Stimulated activated CD4-positive, alpha-beta T cell treated with anti-CD3 and anti-CD28 coated beads, Interleukin-4, amount 100 ng/mL, for 4 hours (primary cell): ENCODE results near the gene METTL15.
"Not testable (repeated sequence)": the region's sequence is repeated elsewhere in the genome, so short reads cannot be mapped to it uniquely, and the experiment has no call there.

Experiments used
- DNase-seq, 2 experiments: peaks; one replicate each; pipeline ENCODE4 v3.0.0-alpha.2; 2020

METTL15 gene

DNA sequence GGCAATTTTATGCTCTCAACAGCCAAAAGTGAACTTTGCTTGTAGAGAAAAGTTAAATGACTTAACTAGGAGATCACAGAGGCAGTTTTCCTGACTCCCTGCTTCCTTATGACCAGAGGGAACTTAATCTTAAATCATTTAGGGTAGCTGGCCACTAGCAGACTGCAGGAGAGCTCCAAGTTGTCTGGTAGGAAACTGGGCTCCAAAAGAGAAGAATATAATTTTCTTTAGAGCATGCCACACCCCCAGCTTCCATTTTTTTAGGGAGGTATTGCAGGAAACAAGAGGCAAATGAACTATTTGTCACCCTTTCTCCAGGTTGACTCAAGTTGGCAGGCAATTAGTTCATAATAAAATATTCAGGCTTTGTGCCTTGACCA lies 2.6 kb downstream of the METTL15 start:
- DNase-seq: no peak

DNA sequence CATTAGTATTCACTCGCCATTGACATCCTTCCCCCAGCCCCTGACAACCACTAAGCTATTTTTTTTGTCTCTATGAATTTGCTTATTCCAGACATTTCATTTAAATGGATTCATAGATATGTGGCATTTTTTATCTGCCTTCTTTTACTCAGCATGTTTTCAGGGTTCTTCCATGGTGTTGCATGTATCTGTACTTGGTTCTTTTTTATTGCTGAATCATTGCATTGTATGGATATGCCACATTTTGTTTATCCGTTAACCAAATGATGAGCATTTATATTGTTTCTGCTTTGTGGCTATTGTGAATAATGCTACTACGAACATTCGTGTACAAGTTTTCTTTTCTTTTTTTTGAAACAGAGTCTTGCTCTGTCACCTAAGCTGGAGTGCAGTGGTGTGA lies 5.9 kb downstream of the METTL15 start:
- no peak for DNase-seq

DNA sequence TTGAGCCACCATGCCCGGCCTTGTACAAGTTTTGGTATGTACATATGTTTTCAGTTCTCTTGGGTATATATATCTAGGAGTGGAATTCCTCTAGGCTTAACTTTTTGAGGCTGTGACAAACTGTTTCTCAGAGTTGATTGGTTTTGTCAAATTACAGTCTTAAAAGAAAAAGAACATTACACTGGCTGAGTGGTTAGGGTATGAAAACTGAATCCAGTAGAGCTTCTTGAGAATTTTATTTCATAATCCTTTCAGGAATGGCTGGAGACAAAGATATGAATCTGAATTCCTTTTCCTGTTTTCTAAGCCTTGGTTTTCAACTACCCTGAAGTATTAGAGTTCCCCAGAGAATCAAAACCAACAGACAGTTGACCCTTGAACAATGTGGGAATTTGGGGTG lies 6.5 kb downstream of the METTL15 start:
- DNase-seq: no peak

DNA sequence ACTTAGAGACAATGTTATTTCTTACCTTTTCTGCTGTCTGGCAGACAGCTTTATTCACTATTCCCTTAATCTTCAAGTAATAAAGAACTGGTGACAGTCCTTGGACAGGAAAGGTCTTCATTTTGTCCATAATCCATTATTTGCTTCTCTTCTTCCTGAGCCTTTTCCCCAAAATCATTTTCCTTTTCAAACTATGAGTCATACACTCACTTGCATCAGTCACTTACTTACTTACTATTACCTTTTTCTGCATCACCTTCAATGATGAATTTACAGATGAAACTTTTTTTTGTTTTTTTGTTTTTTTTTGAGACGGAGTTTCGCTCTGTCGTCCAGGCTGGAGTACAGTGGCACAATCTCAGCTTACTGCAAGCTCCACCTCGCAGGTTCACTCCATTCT lies 9.5 kb downstream of the METTL15 start:
- no peak for DNase-seq

DNA sequence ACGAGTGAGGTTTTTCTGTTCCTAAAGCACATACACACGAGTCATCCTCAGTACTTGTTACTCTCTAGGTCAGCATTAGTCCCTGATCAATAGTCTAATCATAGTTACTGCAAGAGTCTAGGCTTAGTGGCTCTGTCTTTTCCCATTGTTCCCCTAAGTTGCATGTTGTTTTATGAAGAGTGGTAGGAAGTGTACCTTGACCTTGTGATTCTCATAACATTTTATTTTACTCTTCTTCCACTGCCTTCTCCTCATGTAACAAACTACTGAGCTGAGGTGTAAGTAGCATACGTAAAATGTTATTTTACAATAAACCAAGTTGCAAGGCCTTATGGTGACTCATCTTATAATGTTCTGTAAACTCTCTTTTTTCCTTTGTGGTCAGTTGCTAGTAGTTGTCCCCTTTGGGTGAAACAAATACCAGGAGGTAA lies 15.0 kb downstream of the METTL15 start:
- no peak for DNase-seq

DNA sequence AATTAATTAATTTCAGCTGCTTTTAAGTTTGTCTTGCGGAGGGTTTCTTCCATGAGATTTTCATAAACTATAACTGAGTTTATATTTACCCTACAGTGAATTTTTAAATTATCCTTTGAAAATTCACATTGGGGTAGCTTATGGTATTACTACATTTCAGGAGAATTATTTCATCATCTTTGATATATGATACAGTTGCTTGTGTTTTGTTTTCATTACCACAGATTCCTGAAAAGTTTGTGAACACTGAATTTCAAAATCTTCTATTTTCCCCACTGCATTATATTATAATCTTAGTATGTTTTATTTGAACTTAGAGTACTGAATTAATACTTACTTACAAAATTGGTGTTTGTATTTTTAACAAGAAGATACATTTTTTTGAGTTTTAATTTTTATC lies 24.4 kb downstream of the METTL15 start:
- DNase-seq: no peak

DNA sequence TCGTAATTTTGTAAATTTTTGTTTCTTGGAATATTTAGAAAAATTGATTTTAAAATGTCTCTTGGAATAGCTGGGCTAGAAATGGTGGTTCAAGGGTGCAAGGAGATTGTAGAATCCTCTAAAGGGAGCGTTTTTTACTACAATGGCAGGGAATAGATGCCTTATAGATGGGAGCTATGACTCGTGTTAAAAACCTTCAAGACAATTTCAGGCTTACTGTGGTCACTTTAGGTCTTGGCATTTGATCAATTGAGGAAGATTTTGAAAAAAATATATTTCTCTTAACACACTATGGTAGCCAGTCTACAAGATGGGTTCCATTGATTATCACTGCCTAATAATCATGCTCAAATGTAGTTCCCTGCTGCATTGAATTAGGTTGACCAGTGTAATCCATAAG lies 25.0 kb downstream of the METTL15 start:
- DNase-seq: no peak

DNA sequence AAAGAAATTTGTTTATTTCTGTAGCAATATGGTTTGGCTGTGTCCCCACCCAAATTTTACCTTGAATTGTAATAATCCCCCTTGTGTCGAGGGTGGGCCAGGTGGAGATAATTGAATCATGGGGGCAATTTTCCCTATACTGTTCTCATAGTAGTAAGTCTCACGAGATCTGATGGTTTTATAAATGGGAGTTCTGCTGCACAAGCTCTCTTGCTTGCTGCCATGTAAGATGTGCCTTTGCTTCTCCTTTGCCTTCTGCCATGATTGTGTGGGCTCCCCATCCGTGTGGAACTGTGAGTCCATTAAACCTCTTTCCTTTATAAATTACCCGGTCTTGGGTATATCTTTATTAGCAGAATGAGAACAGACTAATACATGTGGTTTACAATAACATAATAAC lies 28.0 kb downstream of the METTL15 start:
- DNase-seq: not testable (repeated sequence)

DNA sequence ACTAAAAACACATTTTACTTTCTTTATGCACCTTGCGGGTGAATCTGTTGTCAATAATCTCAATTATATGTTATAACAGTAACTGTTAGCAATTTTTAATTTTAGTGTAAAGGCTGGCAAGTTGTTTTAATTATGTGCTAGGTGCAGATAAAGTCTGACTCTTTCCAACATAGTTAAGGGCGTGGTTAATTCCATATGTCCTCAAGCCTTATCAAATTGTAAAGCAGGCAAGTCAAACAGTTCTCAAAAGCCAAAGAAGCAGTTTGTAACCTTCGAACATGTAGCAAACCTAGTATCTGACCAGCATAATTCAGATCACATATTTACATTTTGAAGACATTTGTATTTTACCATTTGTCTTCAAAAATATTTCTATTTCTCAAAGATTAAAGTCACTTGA lies 29.2 kb downstream of the METTL15 start:
- DNase-seq: no peak

DNA sequence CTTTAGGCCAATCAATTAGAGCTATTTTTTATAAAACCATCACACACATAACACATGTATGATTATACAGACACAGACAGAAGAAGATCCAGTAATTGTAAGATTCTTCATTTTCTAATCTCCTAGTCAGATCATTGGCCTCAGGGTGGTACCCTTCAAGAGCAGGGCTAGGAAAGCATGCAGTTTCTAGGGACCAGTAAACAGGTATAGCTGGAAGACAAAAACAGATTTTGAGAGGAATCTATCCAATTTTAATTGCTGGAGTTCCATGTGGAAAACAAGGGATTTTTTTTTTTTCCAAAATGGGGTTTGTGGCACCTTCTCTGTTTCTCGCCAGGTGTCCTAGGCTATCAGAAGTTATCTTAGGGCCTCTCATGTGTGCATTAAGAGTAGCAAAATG lies 29.6 kb downstream of the METTL15 start:
- DNase-seq: no peak

DNA sequence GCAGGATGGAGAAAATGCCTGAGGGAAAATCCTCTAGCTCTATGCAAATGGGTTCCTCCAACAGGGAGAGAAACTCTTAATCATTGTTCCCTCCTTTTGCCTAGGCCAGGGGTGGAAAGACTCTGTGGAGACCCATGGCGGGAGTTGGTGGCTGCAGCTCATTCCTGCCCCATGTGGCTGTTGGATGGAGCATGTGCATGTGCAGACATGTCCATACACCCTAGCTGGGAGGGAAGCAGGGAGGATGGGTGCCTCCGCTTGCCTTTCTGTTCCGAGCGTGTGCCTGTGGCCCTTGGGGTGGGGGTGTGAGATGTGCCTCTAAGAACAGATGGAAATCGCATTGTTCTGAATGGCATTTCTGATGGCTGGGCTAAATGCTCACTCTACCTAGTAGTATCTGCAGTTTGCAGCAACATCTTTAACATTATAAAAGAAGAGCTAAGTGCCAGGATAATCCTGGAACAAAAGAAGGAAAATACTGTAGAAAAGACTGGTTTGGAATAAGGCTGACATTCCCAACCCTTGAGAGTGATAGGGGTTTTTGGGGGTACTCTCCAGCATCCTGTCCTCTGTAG lies 31.7 kb downstream of the METTL15 start:
- no peak for DNase-seq

DNA sequence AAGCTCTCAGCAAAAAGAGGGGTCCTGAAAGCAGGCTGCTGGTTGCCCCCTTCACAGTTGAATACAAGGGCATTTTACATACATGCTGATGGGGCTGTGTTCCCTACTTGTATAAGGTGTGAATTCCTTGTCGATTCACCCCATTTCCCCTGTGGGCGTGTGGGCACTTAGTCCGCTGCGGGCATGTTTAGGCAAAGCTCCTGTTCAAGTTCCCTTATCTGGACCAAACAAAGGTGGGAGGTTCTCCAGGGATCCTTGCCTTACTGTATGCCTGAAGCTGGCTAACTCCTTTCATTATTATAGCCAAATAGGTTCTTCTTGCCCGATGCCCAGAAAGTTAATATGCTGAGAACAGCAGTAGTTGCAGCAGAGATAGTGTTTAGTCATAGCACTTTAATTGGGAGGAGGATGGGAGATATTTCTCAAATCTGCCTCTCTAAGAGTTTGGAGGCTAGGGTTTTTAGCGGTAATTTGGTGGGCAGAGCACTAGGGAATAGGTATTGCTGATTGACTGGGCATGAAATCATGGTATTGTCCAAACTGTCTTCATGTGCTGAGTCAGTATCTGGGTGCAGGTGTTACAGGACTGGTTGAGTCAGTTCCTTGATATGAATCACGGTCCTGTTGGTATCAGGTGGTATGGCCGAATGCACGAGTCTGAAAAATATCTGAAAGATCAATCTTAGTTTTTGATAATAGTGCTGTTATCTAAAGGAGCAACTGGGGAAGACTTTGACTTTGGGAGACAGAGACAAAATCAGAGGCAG lies 32.7 kb downstream of the METTL15 start:
- no peak for DNase-seq

DNA sequence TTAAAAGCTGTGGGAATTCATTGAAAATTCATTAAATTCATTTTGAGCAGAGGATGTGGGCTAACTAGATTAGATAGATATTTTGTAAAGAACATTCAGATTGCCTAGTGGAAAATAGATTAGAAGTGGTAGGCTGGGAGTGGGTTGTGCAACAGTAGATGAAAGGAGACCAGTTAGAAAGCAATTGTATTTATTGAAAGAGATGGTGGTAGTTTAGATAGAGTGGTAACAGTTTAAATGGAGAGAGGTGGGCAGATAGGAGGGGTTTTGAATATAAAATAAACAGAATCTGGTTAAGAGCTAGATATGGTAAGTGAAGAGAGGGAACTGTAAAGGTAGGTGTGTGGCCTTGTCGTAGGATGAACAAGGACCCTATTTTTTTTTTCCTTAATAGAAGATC lies 34.5 kb downstream of the METTL15 start:
- DNase-seq: no peak

DNA sequence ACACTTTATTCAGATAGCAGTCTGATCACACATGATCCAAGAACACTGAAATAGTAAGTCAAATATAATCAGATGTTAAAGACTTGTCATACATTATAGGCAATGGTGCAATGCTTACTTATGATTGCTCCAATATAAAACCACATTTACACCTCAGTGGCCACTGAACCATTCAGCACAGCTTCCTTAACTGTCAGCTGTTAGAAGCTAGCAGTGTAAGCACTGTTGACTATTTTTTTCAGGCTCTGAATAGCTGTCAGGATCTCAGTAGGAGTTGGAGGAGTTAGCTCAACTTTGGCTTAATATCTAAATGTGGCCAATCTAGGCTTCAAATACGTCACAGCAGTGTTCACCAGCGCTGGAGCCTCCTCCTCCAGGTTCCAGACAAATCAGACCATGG lies 36.6 kb downstream of the METTL15 start:
- no peak for DNase-seq

DNA sequence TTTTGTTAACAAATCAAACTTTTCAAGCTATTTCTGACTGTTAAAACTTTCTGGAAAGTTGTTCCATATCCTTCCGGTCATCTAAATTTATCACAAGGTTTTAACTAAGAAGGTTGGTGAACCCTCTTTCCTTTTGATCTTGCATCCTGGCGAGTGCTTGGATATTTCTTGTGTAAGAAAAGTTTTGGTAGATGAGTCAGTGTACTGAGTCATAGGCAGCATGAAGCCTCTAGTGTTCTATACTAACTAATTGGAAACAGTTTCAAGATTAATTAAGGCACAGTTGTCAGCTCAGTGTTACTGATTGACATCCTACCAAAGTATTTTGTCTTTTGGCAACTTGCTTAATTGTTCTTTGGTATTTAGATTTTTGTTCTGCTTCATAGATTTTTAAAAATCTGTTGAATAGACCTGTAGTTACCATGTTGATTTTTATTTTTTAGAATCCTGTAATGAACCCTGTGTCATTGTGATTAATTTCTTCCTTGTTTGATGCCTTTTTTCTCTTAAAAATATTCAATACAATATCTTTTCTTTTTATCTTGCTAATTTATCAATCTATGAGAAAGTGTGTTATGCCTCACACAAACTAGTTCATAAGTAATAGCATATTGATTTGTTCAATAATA lies 38.0 kb downstream of the METTL15 start:
- DNase-seq: no peak

DNA sequence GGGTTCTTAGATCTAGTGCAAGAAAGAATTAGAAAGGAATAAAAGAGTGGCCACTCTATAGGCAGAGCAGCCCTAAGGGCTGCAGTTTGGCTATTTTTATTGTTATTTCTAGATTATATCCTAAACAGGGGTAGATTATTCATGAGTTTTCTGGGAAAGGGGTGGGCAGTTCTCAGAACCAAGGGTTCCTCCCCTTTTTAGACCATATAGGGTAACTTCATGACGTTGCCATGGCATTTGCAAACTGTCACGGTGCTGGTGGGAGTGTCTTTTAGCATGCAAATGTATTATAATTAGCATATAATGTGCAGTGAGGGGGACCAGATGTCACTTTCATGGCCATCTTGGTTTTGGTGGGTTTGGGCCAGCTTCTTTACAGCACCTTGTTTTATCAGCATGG lies 44.6 kb downstream of the METTL15 start:
- DNase-seq: no peak

DNA sequence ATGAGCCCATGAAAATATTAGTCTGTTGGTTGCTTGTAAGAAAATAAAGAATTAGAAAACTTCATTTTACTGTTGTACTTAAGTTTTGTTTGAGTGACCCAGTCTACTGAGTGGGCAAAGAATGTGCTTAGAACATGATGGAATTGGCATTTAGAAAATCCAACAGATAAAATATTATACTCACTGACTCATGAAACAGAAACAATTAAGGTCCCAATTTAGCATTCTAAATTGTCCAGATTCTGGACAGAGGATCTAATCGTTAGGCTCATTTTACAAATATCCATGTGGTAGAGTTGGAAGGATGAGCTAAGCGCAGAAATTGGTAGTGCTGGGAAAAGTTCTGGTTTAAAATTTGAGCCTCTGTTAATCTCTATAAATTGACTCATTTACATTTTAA lies 45.4 kb downstream of the METTL15 start:
- no peak for DNase-seq

DNA sequence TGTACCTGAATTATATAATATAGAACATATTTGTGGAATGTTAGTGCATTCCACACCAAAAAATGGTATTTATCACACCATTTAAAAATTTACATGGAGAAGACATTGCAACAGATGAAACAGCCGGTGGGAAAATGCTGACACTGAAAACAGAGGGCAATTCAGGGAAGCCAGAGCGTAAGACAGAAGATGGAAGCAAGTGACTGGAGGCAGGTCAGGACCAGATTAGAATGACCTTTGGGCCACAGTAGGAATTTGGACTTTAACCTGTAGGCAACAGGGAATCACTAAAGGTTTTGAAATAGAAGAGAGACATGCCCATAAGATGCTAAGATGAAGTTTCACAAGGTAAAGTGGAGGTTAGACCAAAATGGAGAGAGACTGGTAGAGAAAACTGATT lies 60.5 kb downstream of the METTL15 start:
- no peak for DNase-seq

DNA sequence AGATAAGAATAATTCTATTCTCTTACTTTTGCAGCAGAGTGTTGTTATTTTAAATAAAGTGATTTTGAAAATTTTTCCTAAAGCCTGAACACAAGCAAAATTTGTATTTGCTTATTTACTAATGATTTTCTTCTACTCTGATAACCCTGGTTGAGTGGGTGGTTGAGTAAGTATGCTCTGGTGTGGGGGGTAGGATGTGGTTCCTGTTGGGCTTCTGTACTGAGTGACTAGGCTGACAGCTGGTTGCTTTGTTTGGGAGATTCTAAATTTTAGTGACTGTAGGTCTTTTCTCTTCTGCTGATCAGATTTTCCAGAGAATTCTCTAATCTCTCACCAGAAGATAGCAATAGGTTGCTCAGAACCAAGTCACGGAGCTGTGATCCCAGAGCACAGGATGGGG lies 61.6 kb downstream of the METTL15 start:
- no peak for DNase-seq

DNA sequence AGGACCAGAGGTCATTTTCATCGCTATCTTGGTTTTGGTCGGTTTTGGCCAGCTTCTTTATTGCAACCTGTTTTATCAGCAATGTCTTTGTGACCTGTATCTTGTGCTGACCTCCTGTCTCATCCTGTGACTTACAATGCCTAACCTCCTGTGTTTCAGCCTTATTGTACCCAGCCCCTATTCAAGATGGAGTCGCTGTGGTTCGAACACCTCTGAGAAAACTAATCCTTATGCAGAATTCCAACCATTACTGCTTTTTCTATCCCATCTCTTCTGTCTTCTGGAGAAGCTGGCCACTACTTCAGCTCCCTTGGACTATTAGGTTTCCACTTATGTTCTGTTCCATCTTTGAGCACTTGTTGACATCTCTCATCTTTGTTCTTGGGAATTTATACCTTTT lies 62.6 kb downstream of the METTL15 start:
- no peak for DNase-seq

DNA sequence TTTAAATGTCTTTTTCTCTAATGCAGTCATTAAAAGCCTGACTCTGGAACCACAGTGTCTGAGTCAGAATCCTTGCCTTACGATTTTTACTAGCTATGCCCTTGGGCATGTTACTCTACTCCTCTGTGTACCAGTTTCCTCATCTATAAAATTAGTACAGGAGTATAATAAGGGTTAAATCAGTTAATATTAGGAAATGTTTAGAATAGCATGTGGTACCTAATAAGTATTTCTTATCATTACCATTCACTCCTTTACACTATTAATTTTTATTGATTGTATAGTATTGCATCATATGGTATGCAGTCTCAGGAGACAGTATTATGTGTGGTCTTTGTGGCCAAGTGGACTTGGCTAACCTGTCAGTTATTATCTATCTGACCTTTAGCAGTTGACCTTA lies 68.2 kb downstream of the METTL15 start:
- DNase-seq: no peak

DNA sequence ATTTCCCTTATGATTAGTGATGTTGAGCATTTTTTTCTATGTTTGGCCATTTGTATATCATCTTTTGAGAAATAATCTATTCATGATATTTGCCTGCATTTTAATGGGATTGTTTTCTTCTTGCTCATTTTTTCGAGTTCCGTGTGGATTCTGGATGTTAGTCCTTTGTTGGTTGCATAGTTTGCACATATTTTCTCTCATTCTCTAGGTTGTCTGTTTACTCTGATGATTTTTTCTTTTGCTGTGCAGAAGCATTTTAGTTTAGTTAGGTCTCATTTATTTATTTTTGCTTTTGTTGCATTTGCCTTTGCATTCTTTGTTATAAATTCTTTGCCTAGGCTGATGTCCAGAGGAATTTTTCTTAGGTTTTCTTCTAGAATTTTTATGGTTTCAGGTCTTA lies 87.3 kb downstream of the METTL15 start:
- no peak for DNase-seq

DNA sequence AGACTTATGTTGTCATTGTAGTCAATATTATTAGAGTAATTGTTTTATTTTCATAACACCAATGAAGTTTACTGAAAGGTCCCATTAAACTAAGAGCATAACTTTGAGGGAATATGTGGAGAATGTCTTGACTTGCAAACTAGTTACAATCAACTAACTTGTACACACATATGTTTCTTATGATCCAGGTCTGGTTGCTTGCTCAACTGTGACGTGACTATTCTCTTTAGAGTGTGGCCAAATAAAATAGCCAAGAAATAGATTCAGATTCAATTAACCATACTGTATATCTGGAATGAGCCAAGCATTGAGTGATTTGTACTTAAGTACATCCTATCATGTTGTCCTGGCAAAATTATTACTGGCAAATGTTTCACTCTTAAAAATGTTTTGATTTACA lies 101.7 kb downstream of the METTL15 start:
- DNase-seq: no peak

DNA sequence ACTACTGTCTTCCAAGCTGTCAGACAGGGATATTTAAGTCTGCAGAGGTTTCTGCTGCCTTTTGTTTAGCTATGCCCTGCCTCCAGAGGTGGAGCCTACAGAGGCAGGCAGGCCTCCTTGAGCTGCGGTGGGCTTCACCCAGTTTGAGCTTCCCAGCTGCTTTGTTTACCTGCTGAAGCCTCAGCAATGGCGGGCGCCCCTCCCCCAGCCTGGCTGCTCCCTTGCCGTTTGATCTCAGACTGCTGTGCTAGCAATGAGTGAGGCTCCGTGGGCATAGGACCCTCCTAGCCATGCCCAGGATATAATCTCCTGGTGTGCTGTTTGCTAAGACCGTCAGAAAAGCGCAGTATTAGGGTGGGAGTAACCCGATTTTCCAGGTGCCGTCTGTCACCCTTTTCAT lies 113.9 kb downstream of the METTL15 start:
- not testable (repeated sequence) for DNase-seq

DNA sequence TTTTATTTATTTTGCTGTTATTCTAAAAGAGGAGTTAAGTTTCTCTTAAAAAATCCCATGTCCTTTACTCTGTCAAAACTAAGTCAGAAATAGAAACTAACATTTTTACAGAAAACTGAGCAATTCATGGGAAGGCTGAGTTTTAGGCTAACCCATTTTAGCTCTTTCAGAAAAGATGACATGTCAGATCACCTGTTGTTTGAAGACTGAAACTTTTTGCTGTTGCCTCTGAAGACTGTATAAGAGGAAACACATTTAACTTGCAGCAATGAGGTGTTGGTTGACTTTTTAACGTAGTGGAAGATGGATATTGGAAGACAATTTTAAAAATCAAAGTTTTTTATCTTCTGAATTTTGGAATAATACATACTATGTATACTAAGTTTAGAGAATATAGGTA lies 115.4 kb downstream of the METTL15 start:
- DNase-seq: no peak
